Thyroid gland (tissue), 4 donors: ENCODE results near the gene VTA1. TPM values are rescaled to one million over a fixed set of nuclear protein-coding genes. Genes with fewer than 3 reads are reported as not detected.
"Not testable (repeated sequence)": the region's sequence is repeated elsewhere in the genome, so short reads cannot be mapped to it uniquely, and the experiment has no call there.

Experiments
- DNase-seq, 2 donors: peaks; one replicate each; pipeline ENCODE4 v3.0.0-alpha.2; 2019
- H3K27ac ChIP-seq, 3 donors: fragments of 200-600 bp; sonication (generic); 1 replicate in 2 of 3; 2 replicates in 1 of 3; pipeline ENCODE4 v1.5.1; 2016 to 2019; ENCODE audit warnings: mild to moderate bottlenecking in 1 of 3, moderate library complexity in 1 of 3
- H3K27me3 ChIP-seq: fragments of 200-600 bp; sonication (generic); one replicate; pipeline ENCODE4 v1.5.1; 2019
- H3K36me3 ChIP-seq, 2 donors: fragments of 200-600 bp; sonication (generic); one replicate each; pipeline ENCODE4 v1.5.1; 2016 to 2019
- H3K4me1 ChIP-seq, 2 donors: fragments of 200-600 bp; sonication (generic); one replicate each; pipeline ENCODE4 v1.5.1; 2017 to 2019
- H3K4me3 ChIP-seq, 3 donors: fragments of 200-600 bp; sonication (generic); replicated peaks in 1 of 3; 1 replicate in 2 of 3; 2 replicates in 1 of 3; pipeline ENCODE4 v1.5.1; 2016; ENCODE audit warnings: mild to moderate bottlenecking in 1 of 3
- H3K9me3 ChIP-seq: fragments of 200-600 bp; sonication (generic); one replicate; pipeline ENCODE4 v1.5.1; 2017
- CTCF ChIP-seq, 6 experiments: fragments of 200-600 bp in 3 of 6; fragments of 450-650 bp in 3 of 6; sonication (generic) in 3 of 6; IDR thresholded peaks; one replicate each; pipeline ENCODE4 v1.5.1; 2016 to 2019; ENCODE audit warnings: antibody characterized with exemption in 6 of 6, mild to moderate bottlenecking in 2 of 6, inconsistent platforms in 1 of 6, moderate library complexity in 1 of 6
- POLR2A ChIP-seq, 2 donors: fragments of 450-650 bp; IDR thresholded peaks; one replicate each; pipeline ENCODE4 v1.6.1; 2017; ENCODE audit warnings: antibody characterized with exemption in 2 of 2, mild to moderate bottlenecking in 2 of 2, moderate library complexity in 1 of 2
- WGBS, 2 donors: methylation state at CpG; one replicate each; pipeline ENCODE4 v1.1.5; 2017; 5-methylcytosine and 5-hydroxymethylcytosine counted together
- intact Hi-C: fragments of 100-400 bp; cut with DNase I; formaldehyde crosslinking; loops from one replicate; pipeline ENCODE4 v1.15.1; 2023
- total RNA-seq, 4 donors: library from RNA; depleted of rRNA; stranded (reverse); fragments of >200 nt; gene quantifications; one replicate each; pipeline ENCODE4 v1.2.3, GENCODE V29; 2016

Gene VTA1
- total RNA-seq, 4 donors from 2014 or later, result 33.6 to 54.5 (median 47.0) TPM

DNA sequence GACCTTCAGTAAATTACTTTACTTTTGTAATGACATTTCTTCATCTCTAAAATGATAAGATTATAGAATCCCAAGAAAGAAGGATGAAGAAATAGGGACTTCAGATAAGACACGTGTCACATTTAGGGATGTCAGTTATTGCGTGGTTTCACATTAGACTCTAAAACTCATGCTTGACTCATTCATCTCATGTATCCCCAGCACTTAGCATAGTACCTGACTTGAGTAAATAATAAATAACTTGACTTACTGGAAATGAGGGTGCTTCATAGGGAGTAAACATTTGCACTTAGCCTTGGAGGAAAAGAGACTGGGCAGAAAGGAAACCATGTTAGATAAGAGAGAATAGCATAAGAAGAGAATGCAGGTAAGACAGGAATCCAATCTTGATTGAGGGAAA is 37.2 kb downstream of the VTA1 start:
- no peak overlapping the region for H3K27ac ChIP-seq
- DNase-seq, result no peak
- WGBS, 2 donors, result 97 to 98% methylated on average over 2 of the region's 2 CpGs
- H3K4me1 ChIP-seq, result no peaks in the 10 kb centered on the region
- no peaks in the 10 kb centered on the region for H3K27me3 ChIP-seq
- intact Hi-C loops, result no loop called here
- no peak overlapping the region for H3K4me3 ChIP-seq
- H3K36me3 ChIP-seq, result no peaks in the 10 kb centered on the region
- H3K9me3 ChIP-seq, result no peaks in the 10 kb centered on the region
- TF ChIP-seq CTCF (IDR thresholded peaks at IDR 0.05) (no peak), POLR2A (IDR thresholded peaks at IDR 0.05) (no peak)

DNA sequence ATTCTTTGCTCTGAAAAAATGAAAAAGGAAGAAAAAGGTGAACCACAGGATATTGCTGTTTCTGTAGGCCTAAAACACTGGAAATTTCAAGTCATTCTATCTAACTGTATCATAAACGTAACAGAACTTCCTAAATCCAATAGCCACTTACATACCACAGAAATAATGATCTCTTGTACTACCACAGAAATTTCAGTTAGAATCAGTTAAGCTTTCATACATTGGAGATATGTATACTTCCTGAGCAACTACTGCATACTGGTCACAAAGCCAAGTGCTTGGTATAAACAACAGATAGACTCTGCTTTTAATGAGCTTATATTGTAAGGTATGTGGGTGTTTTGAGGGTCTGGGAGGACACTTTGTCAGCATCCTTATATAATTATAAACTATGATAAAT is 38.6 kb downstream of the VTA1 start:
- TF ChIP-seq CTCF (IDR thresholded peaks at IDR 0.05), result no peak
- no peak for TF ChIP-seq POLR2A (IDR thresholded peaks at IDR 0.05)
- DNase-seq, result no peak
- intact Hi-C loops, result no loop called here
- Histone ChIP-seq H3K36me3 (no peaks in the 10 kb centered on the region), H3K4me3 (no peak overlapping the region), H3K27ac (no peak overlapping the region), H3K4me1 (no peaks in the 10 kb centered on the region), H3K9me3 (no peaks in the 10 kb centered on the region), H3K27me3 (no peaks in the 10 kb centered on the region)
- 95% methylated on average over 1 of the region's 1 CpG for WGBS, 2 donors

GRCh38 chr6:142187209-142187608 is 40.1 kb downstream of the VTA1 start:
- 48 to 63% methylated on average over 1 of the region's 1 CpG for WGBS, 2 donors
- Histone ChIP-seq H3K27ac (no peak overlapping the region), H3K4me1 (no peaks in the 10 kb centered on the region), H3K9me3 (no peaks in the 10 kb centered on the region), H3K4me3 (no peak overlapping the region), H3K27me3 (no peaks in the 10 kb centered on the region), H3K36me3 (no peaks in the 10 kb centered on the region)
- TF ChIP-seq POLR2A (IDR thresholded peaks at IDR 0.05) (no peak), CTCF (IDR thresholded peaks at IDR 0.05) (no peak)
- peak; percentile 6 to 33 for DNase-seq
- intact Hi-C loops, result no loop called here

GRCh38 chr6:142188341-142188740 is 41.3 kb downstream of the VTA1 start:
- H3K36me3 ChIP-seq, DNase-seq, H3K27me3 ChIP-seq, H3K9me3 ChIP-seq, H3K27ac ChIP-seq, intact Hi-C loops, H3K4me1 ChIP-seq, H3K4me3 ChIP-seq: not testable (repeated sequence)
- 96 to 97% methylated on average over 8 of the region's 8 CpGs for WGBS, 2 donors

DNA sequence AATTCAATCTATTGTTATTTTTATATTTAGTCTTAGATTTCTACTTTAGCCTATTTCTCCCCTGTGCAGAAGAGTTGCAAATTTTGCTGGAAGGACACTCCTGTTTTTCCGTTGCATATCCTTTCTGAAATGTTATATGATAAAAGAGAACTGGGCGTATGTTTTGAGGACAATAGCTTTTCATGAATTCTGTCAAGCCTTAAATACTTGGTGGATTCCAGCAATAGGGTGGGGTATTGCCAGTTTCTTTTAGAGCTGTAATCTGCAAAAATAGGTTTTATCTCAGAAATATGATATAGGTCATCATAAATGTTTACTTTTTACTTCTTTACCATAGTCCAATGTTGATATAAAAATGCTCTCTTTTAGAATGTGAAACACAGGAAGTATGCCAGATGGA is 42.0 kb downstream of the VTA1 start:
- Histone ChIP-seq H3K4me1 (no peaks in the 10 kb centered on the region), H3K27ac (no peak overlapping the region), H3K36me3 (no peaks in the 10 kb centered on the region), H3K27me3 (no peaks in the 10 kb centered on the region), H3K4me3 (no peak overlapping the region), H3K9me3 (no peaks in the 10 kb centered on the region)
- intact Hi-C loops, result no loop called here
- TF ChIP-seq POLR2A (IDR thresholded peaks at IDR 0.05), result no peak
- no peak for TF ChIP-seq CTCF (IDR thresholded peaks at IDR 0.05)
- DNase-seq, result no peak
- WGBS, 2 donors, result 69 to 95% methylated on average over 2 of the region's 2 CpGs

- Histone ChIP-seq H3K4me3 (no peak overlapping the region), H3K36me3 (no peaks in the 10 kb centered on the region), H3K27me3 (no peaks in the 10 kb centered on the region), H3K9me3 (no peaks in the 10 kb centered on the region), H3K27ac (no peak overlapping the region), H3K4me1 (no peaks in the 10 kb centered on the region)
- no peak for TF ChIP-seq POLR2A (IDR thresholded peaks at IDR 0.05)
- no peak for TF ChIP-seq CTCF (IDR thresholded peaks at IDR 0.05)
- intact Hi-C loops, result no loop called here
- DNase-seq, result no peak
- 97% methylated on average over 1 of the region's 1 CpG for WGBS, 2 donors
These were observed 45.3 kb downstream of the VTA1 start for GRCh38 chr6:142192343-142192742.
